K562 (cell line): ENCODE data around the gene UBE2E1. TPM values are rescaled to one million over a fixed set of nuclear protein-coding genes. Genes with fewer than 3 reads are reported as not detected.

Source experiments
- HLTF ChIP-seq: fragments of 450-650 bp; IDR thresholded peaks from 2 replicates; pipeline ENCODE4 v1.6.1; 2016
- HNRNPUL1 ChIP-seq: fragments of 200-400 bp; formaldehyde crosslinking; IDR thresholded peaks from 2 replicates; pipeline ENCODE4 v1.6.1; 2017; ENCODE audit warnings: low read length
- KHSRP ChIP-seq: fragments of 450-650 bp; IDR thresholded peaks from 2 replicates; pipeline ENCODE4 v1.6.1; 2017
- MCM7 ChIP-seq, 2 experiments: fragments of 450-650 bp; IDR thresholded peaks; 2 replicates each; pipeline ENCODE4 v1.6.1; 2016 to 2018
- NCOA2 ChIP-seq, 2 experiments: fragments of 450-650 bp; IDR thresholded peaks; 2 replicates each; pipeline ENCODE4 v1.6.1; 2018; ENCODE audit warnings: mild to moderate bottlenecking in 2 of 2, moderate library complexity in 1 of 2; ENCODE audit not compliant: partially characterized antibody in 2 of 2
- NFIC ChIP-seq: fragments of 450-650 bp; IDR thresholded peaks from 2 replicates; pipeline ENCODE4 v1.6.1; 2017; ENCODE audit warnings: mild to moderate bottlenecking, inconsistent platforms
- PHF20 ChIP-seq: fragments of 450-650 bp; IDR thresholded peaks from 2 replicates; pipeline ENCODE4 v1.6.1; 2018; ENCODE audit not compliant: partially characterized antibody
- TAF7 ChIP-seq: fragments of 450-650 bp; IDR thresholded peaks from 2 replicates; pipeline ENCODE4 v1.6.1; 2016; ENCODE audit warnings: missing genetic modification characterization, missing compliant biosample characterization
- TCF7 ChIP-seq: sonication (generic); IDR thresholded peaks from 2 replicates; pipeline ENCODE4 v1.6.1; 2016; ENCODE audit warnings: antibody characterized with exemption, borderline replicate concordance
- TEAD4 ChIP-seq, 2 experiments: sonication (generic) in 1 of 2; formaldehyde crosslinking in 1 of 2; IDR thresholded peaks; 2 replicates each; pipeline versions ENCODE4 v1.6.1 to v1.8.0; 2012 to 2022; ENCODE audit warnings: borderline replicate concordance in 1 of 2, inconsistent platforms in 1 of 2, low read length in 1 of 2, mild to moderate bottlenecking in 1 of 2, missing genetic modification reagents in 1 of 2
- ZNF174 ChIP-seq: fragments of 250-450 bp; sonication (Bioruptor Pico); IDR thresholded peaks from 2 replicates; pipeline ENCODE4 v1.4.0; 2020; ENCODE audit warnings: mild to moderate bottlenecking
- ZNF232 ChIP-seq: sonication (generic); formaldehyde crosslinking; IDR thresholded peaks from 2 replicates; pipeline ENCODE4 v1.8.0; 2022; ENCODE audit warnings: mild to moderate bottlenecking, missing genetic modification reagents
- ZNF282 ChIP-seq: sonication (generic); formaldehyde crosslinking; IDR thresholded peaks from 2 replicates; pipeline ENCODE4 v1.8.1; 2023; ENCODE audit warnings: missing genetic modification reagents
- ZNF316 ChIP-seq: fragments of 450-650 bp; IDR thresholded peaks from 2 replicates; pipeline ENCODE4 v1.6.1; 2016
- polyA plus RNA-seq, 8 experiments: library from polyadenylated mRNA; depleted of rRNA in 4 of 8; stranded (reverse) in 5 of 8; unstranded in 3 of 8; fragments of >200 nt; fragmentation: Nextera tagmentation in 2 of 8; fragmentation: Illumina TruSeq in 1 of 8; extraction: Ambion mirVana in 2 of 8; extraction: Trizol in 1 of 8; gene quantifications; 2 replicates each; pipeline versions ENCODE4 v1.2.1 to v1.2.3, GENCODE V29; 2011 to 2014; ENCODE audit warnings: inconsistent platforms in 1 of 8, missing spikeins in 1 of 8
- total RNA-seq, 7 experiments: library from RNA; depleted of rRNA in 6 of 7; stranded (reverse); fragments of >200 nt in 6 of 7; fragmentation: Illumina TruSeq in 2 of 7; extraction: Trizol in 2 of 7; gene quantifications; 2 replicates each; pipeline versions ENCODE4 v1.2.1 to v1.2.3, GENCODE V29; 2011 to 2021; ENCODE audit warnings: low replicate concordance in 1 of 7
- TF ChIP-seq, protein P1 (sequence below): fragments of 450-650 bp; IDR thresholded peaks from 2 replicates; pipeline ENCODE4 v1.6.1; 2016; ENCODE audit warnings: mild to moderate bottlenecking, moderate library complexity
- TF ChIP-seq, protein P2 (sequence below): sonication (generic); formaldehyde crosslinking; IDR thresholded peaks from 2 replicates; pipeline ENCODE4 v1.8.1; 2023; ENCODE audit warnings: mild to moderate bottlenecking, missing genetic modification reagents, moderate library complexity

Gene UBE2E1
- total and polyA plus RNA-seq, 9 of the 15 experiments (the other 6 are each of a cell fraction or from before 2014, with no cell fraction given): 54.4 to 294 (median 165) TPM

- TF ChIP-seq ZNF316: no peak
- TF ChIP-seq, protein P1, sequence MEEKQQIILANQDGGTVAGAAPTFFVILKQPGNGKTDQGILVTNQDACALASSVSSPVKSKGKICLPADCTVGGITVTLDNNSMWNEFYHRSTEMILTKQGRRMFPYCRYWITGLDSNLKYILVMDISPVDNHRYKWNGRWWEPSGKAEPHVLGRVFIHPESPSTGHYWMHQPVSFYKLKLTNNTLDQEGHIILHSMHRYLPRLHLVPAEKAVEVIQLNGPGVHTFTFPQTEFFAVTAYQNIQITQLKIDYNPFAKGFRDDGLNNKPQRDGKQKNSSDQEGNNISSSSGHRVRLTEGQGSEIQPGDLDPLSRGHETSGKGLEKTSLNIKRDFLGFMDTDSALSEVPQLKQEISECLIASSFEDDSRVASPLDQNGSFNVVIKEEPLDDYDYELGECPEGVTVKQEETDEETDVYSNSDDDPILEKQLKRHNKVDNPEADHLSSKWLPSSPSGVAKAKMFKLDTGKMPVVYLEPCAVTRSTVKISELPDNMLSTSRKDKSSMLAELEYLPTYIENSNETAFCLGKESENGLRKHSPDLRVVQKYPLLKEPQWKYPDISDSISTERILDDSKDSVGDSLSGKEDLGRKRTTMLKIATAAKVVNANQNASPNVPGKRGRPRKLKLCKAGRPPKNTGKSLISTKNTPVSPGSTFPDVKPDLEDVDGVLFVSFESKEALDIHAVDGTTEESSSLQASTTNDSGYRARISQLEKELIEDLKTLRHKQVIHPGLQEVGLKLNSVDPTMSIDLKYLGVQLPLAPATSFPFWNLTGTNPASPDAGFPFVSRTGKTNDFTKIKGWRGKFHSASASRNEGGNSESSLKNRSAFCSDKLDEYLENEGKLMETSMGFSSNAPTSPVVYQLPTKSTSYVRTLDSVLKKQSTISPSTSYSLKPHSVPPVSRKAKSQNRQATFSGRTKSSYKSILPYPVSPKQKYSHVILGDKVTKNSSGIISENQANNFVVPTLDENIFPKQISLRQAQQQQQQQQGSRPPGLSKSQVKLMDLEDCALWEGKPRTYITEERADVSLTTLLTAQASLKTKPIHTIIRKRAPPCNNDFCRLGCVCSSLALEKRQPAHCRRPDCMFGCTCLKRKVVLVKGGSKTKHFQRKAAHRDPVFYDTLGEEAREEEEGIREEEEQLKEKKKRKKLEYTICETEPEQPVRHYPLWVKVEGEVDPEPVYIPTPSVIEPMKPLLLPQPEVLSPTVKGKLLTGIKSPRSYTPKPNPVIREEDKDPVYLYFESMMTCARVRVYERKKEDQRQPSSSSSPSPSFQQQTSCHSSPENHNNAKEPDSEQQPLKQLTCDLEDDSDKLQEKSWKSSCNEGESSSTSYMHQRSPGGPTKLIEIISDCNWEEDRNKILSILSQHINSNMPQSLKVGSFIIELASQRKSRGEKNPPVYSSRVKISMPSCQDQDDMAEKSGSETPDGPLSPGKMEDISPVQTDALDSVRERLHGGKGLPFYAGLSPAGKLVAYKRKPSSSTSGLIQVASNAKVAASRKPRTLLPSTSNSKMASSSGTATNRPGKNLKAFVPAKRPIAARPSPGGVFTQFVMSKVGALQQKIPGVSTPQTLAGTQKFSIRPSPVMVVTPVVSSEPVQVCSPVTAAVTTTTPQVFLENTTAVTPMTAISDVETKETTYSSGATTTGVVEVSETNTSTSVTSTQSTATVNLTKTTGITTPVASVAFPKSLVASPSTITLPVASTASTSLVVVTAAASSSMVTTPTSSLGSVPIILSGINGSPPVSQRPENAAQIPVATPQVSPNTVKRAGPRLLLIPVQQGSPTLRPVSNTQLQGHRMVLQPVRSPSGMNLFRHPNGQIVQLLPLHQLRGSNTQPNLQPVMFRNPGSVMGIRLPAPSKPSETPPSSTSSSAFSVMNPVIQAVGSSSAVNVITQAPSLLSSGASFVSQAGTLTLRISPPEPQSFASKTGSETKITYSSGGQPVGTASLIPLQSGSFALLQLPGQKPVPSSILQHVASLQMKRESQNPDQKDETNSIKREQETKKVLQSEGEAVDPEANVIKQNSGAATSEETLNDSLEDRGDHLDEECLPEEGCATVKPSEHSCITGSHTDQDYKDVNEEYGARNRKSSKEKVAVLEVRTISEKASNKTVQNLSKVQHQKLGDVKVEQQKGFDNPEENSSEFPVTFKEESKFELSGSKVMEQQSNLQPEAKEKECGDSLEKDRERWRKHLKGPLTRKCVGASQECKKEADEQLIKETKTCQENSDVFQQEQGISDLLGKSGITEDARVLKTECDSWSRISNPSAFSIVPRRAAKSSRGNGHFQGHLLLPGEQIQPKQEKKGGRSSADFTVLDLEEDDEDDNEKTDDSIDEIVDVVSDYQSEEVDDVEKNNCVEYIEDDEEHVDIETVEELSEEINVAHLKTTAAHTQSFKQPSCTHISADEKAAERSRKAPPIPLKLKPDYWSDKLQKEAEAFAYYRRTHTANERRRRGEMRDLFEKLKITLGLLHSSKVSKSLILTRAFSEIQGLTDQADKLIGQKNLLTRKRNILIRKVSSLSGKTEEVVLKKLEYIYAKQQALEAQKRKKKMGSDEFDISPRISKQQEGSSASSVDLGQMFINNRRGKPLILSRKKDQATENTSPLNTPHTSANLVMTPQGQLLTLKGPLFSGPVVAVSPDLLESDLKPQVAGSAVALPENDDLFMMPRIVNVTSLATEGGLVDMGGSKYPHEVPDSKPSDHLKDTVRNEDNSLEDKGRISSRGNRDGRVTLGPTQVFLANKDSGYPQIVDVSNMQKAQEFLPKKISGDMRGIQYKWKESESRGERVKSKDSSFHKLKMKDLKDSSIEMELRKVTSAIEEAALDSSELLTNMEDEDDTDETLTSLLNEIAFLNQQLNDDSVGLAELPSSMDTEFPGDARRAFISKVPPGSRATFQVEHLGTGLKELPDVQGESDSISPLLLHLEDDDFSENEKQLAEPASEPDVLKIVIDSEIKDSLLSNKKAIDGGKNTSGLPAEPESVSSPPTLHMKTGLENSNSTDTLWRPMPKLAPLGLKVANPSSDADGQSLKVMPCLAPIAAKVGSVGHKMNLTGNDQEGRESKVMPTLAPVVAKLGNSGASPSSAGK: no peak
- no peak for TF ChIP-seq HLTF
- TF ChIP-seq PHF20: no peak
- TF ChIP-seq MCM7 (IDR thresholded peaks at IDR 0.05): no peak
- TF ChIP-seq ZNF282 (CRISPR knock-in tag): no peak
- TF ChIP-seq TEAD4 (IDR thresholded peaks at IDR 0.05; ENCODE audit: low read length): no peak
- TF ChIP-seq TEAD4 (CRISPR knock-in tag; IDR thresholded peaks at IDR 0.05; ENCODE audit: borderline replicate concordance): no peak
- TF ChIP-seq KHSRP: no peak
- TF ChIP-seq TCF7: no peak
- no peak for TF ChIP-seq NCOA2 (IDR thresholded peaks at IDR 0.05; ENCODE audit: partially characterized antibody in 2 of 2)
- no peak for TF ChIP-seq ZNF174 (CRISPR knock-in tag)
- TF ChIP-seq, protein P2, sequence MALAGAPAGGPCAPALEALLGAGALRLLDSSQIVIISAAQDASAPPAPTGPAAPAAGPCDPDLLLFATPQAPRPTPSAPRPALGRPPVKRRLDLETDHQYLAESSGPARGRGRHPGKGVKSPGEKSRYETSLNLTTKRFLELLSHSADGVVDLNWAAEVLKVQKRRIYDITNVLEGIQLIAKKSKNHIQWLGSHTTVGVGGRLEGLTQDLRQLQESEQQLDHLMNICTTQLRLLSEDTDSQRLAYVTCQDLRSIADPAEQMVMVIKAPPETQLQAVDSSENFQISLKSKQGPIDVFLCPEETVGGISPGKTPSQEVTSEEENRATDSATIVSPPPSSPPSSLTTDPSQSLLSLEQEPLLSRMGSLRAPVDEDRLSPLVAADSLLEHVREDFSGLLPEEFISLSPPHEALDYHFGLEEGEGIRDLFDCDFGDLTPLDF (CRISPR knock-in tag): no peak
- TF ChIP-seq TAF7 (tag): no peak
- no peak for TF ChIP-seq HNRNPUL1
- no peak for TF ChIP-seq ZNF232 (CRISPR knock-in tag)
- peak; percentile 57 for TF ChIP-seq NFIC
These were observed 20.8 kb downstream of the UBE2E1 start (continued) for GRCh38 chr3:23826382-23827064.
